GM23338 (cell line): ENCODE measurements around the gene ARHGEF28. TPM values are rescaled to one million over a fixed set of nuclear protein-coding genes. Genes with fewer than 3 reads are reported as not detected.

Experiments
- ATAC-seq: fragments of 200-7000 bp; cut with Tn5 transposase; 3 replicates; pipeline ENCODE4 v1.9.1; 2020
- DNase-seq: peaks from one replicate; pipeline ENCODE4 v3.0.0-alpha.2; 2015; ENCODE audit warnings: low spot score
- H2AFZ ChIP-seq: fragments of 200-600 bp; sonication (generic); 2 replicates; pipeline ENCODE4 v1.8.0; 2016; ENCODE audit warnings: antibody characterized with exemption, mild to moderate bottlenecking, moderate library complexity
- H3F3A ChIP-seq: fragments of 200-600 bp; sonication (generic); replicated peaks from 2 replicates; pipeline ENCODE4 v1.8.0; 2017; ENCODE audit warnings: antibody characterized with exemption, mixed run types, low read depth
- H3K27ac ChIP-seq: fragments of 200-600 bp; sonication (generic); 2 replicates; pipeline ENCODE4 v1.6.1; 2016; ENCODE audit warnings: low read depth
- H3K27me3 ChIP-seq: fragments of 200-600 bp; sonication (generic); 2 replicates; pipeline ENCODE4 v1.8.0; 2016; ENCODE audit warnings: mild to moderate bottlenecking, mixed run types, moderate library complexity; ENCODE audit not compliant: insufficient read depth
- H3K36me3 ChIP-seq: fragments of 200-600 bp; sonication (generic); 2 replicates; pipeline ENCODE4 v1.8.0; 2016; ENCODE audit warnings: mild to moderate bottlenecking; ENCODE audit not compliant: insufficient read depth
- H3K4me1 ChIP-seq: fragments of 200-600 bp; sonication (generic); 2 replicates; pipeline ENCODE4 v1.8.0; 2016; ENCODE audit warnings: mild to moderate bottlenecking, moderate library complexity; ENCODE audit not compliant: insufficient read depth
- H3K4me2 ChIP-seq: fragments of 200-600 bp; sonication (generic); 2 replicates; pipeline ENCODE4 v1.7.1; 2017; ENCODE audit warnings: mixed run types
- H3K4me3 ChIP-seq: fragments of 200-600 bp; sonication (generic); 2 replicates; pipeline ENCODE4 v1.6.1; 2016; ENCODE audit warnings: mixed run types
- H3K79me2 ChIP-seq: fragments of 200-600 bp; sonication (generic); replicated peaks from 2 replicates; pipeline ENCODE4 v1.8.0; 2017; ENCODE audit warnings: mild to moderate bottlenecking; ENCODE audit not compliant: insufficient read depth
- H3K9me2 ChIP-seq: fragments of 200-600 bp; sonication (generic); 2 replicates; pipeline ENCODE4 v1.8.0; 2017; ENCODE audit not compliant: insufficient read depth
- H4K20me1 ChIP-seq: fragments of 200-600 bp; sonication (generic); replicated peaks from 2 replicates; pipeline ENCODE4 v1.8.0; 2017; ENCODE audit warnings: mild to moderate bottlenecking; ENCODE audit not compliant: insufficient read depth
- H3K27ac Mint-ChIP-seq: 2 replicates; pipeline ENCODE4 v1.8.0; 2020; ENCODE audit warnings: inconsistent platforms, mild to moderate bottlenecking, moderate library complexity, mixed read lengths
- H3K27me3 Mint-ChIP-seq: 3 replicates; pipeline ENCODE4 v1.8.0; 2022; ENCODE audit warnings: low read depth, mild to moderate bottlenecking, moderate library complexity, mixed read lengths, inconsistent platforms; ENCODE audit not compliant: insufficient read depth, poor library complexity
- H3K36me3 Mint-ChIP-seq: 3 replicates; pipeline ENCODE4 v1.8.0; 2021; ENCODE audit warnings: low read depth, mild to moderate bottlenecking, inconsistent platforms, moderate library complexity, mixed read lengths
- H3K4me1 Mint-ChIP-seq: 3 replicates; pipeline ENCODE4 v1.8.0; 2020; ENCODE audit warnings: mild to moderate bottlenecking, inconsistent platforms, mixed read lengths
- H3K4me3 Mint-ChIP-seq: 3 replicates; pipeline ENCODE4 v1.8.0; 2021; ENCODE audit warnings: moderate library complexity, mild to moderate bottlenecking, inconsistent platforms, mixed read lengths
- H3K9me3 Mint-ChIP-seq: 3 replicates; pipeline ENCODE4 v1.8.0; 2020; ENCODE audit warnings: moderate library complexity, mild to moderate bottlenecking, inconsistent platforms, mixed read lengths
- CREB1 ChIP-seq: fragments of 250-450 bp; sonication (Bioruptor Pico); IDR thresholded peaks from 2 replicates; pipeline ENCODE4 v1.5.0; 2020; ENCODE audit warnings: low read depth, mild to moderate bottlenecking, moderate library complexity
- CTCF ChIP-seq, 2 experiments: fragments of 200-600 bp in 1 of 2; sonication (generic) in 1 of 2; conservative IDR thresholded peaks; 2 replicates each; pipeline versions ENCODE4 v1.5.1 to v1.6.1; 2016 to 2017; ENCODE audit warnings: antibody characterized with exemption in 2 of 2, low read depth in 2 of 2, mild to moderate bottlenecking in 2 of 2, moderate library complexity in 1 of 2
- ETS1 ChIP-seq: IDR thresholded peaks from 2 replicates; pipeline ENCODE4 v1.6.1; 2016; ENCODE audit warnings: antibody characterized with exemption
- EZH2 ChIP-seq: fragments of 200-600 bp; sonication (generic); IDR thresholded peaks from one replicate; pipeline ENCODE4 v1.8.0; 2017; ENCODE audit warnings: antibody characterized with exemption, mild to moderate bottlenecking, low read depth; ENCODE audit not compliant: unreplicated experiment
- EZH2phosphoT487 ChIP-seq: fragments of 200-600 bp; sonication (generic); IDR thresholded peaks from one replicate; pipeline ENCODE4 v1.8.1; 2018; ENCODE audit warnings: antibody characterized with exemption; ENCODE audit not compliant: unreplicated experiment
- JUNB ChIP-seq: IDR thresholded peaks from one replicate; pipeline ENCODE4 v1.6.1; 2016; ENCODE audit warnings: antibody characterized with exemption; ENCODE audit not compliant: unreplicated experiment
- NANOG ChIP-seq: IDR thresholded peaks from 2 replicates; pipeline ENCODE4 v1.6.1; 2016; ENCODE audit warnings: antibody characterized with exemption, borderline replicate concordance
- POLR2AphosphoS5 ChIP-seq: IDR thresholded peaks from 2 replicates; pipeline ENCODE4 v1.6.1; 2016; ENCODE audit warnings: antibody characterized with exemption, low read depth
- REST ChIP-seq: IDR thresholded peaks from one replicate; pipeline ENCODE4 v1.6.1; 2018; ENCODE audit warnings: antibody characterized with exemption; ENCODE audit not compliant: unreplicated experiment
- ZNF114 ChIP-seq: fragments of 250-450 bp; sonication (Bioruptor Pico); IDR thresholded peaks from 2 replicates; pipeline ENCODE4 v1.5.0; 2020; ENCODE audit warnings: mild to moderate bottlenecking, moderate library complexity
- ZNF331 ChIP-seq: fragments of 250-450 bp; sonication (Bioruptor Pico); IDR thresholded peaks from 2 replicates; pipeline ENCODE4 v1.5.0; 2020; ENCODE audit warnings: low read depth, mild to moderate bottlenecking, moderate library complexity
- ZNF462 ChIP-seq: fragments of 250-450 bp; sonication (Bioruptor Pico); IDR thresholded peaks from 2 replicates; pipeline ENCODE4 v1.5.0; 2020; ENCODE audit warnings: mild to moderate bottlenecking, moderate library complexity
- polyA plus RNA-seq: library from polyadenylated mRNA; unstranded; fragments of >200 nt; fragmentation: Nextera tagmentation; extraction: Ambion mirVana; gene quantifications from 2 replicates; pipeline ENCODE4 v1.2.1, GENCODE V29; 2016
- total RNA-seq: library from RNA; depleted of rRNA; stranded (reverse); fragments of >200 nt; shearing (Covaris generic); gene quantifications from 2 replicates; pipeline ENCODE4 v1.2.3, GENCODE V29; 2014

The ARHGEF28 gene
- total and polyA plus RNA-seq, 2 experiments from 2014 or later = 0.39 to 1.0 TPM

GRCh38 chr5:73746608-73747007 is 120.6 kb downstream of the ARHGEF28 start (continued):
- no peak for TF ChIP-seq REST
- no peak for TF ChIP-seq ZNF331 (CRISPR knock-in tag)
- TF ChIP-seq POLR2AphosphoS5 = no peak
- TF ChIP-seq EZH2phosphoT487 = no peak

GRCh38 chr5:73747696-73748380 is 121.8 kb downstream of the ARHGEF28 start:
- DNase-seq (no peak), ATAC-seq (no peak)
- Mint-ChIP-seq H3K4me1 (peaks cover 24% of the 10 kb centered on the region), H3K27ac (no peak overlapping the region), H3K36me3 (no peaks in the 10 kb centered on the region), H3K27me3 (peaks cover 2% of the 10 kb centered on the region), H3K9me3 (no peaks in the 10 kb centered on the region), H3K4me3 (no peak overlapping the region)
- no peaks in the 10 kb centered on the region for H3K27me3 ChIP-seq
- H3K79me2 ChIP-seq = no peaks in the 10 kb centered on the region
- H3K27ac ChIP-seq = no peak overlapping the region
- H3K4me1 ChIP-seq = peaks cover 6% of the 10 kb centered on the region; the same call in 1 of the 2 replicates
- H2AFZ ChIP-seq = no peak overlapping the region
- no peak for TF ChIP-seq ZNF462
- TF ChIP-seq EZH2 = no peak
- no peak for TF ChIP-seq CTCF (conservative IDR thresholded peaks at IDR 0.05; ENCODE audit: low read depth in 2 of 2)
- no peak for TF ChIP-seq NANOG
- no peak for TF ChIP-seq CREB1
- no peak for TF ChIP-seq JUNB
- no peak for TF ChIP-seq ETS1
- TF ChIP-seq ZNF114 = no peak
- no peak overlapping the region for H3K4me3 ChIP-seq
- no peaks in the 10 kb centered on the region for H3K9me2 ChIP-seq
- no peaks in the 10 kb centered on the region for H4K20me1 ChIP-seq
- H3F3A ChIP-seq = no peaks in the 10 kb centered on the region
- peak overlapping the region; percentile 19; the same call in 1 of the 2 replicates for H3K4me2 ChIP-seq
- no peaks in the 10 kb centered on the region for H3K36me3 ChIP-seq
